NCI-H1092 (cell line): ENCODE results near the gene AFG1L.
"Not testable (repeated sequence)": the region's sequence is repeated elsewhere in the genome, so short reads cannot be mapped to it uniquely, and the experiment has no call there.

Experiments
- DNase-seq: peaks from one replicate; lab custom pipeline; 2025; lab: John Stamatoyannopoulos, UW

AFG1L gene

DNA sequence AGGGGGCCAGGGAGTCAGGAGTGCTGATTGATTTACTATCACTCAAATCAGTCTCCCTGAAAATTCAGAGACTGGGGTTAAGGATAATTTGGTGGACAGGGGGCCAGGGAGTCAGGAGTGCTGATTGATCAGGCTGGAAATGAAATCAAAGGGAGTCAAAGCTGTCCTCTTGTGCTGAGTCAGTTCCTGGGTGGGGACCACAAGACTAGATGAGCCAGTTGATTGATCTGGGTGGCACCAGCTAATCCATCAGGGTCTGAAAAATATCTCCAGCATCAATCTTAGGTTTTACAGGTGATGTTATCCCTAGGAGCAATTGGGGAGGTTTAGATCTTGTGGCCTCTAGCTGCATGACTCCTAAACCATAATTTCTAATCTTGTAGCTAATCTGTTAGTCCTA lies 6.1 kb upstream of the AFG1L start:
- no peak for DNase-seq

GRCh38 chr6:108291091-108291490 lies 3.8 kb upstream of the AFG1L start:
- DNase-seq: no peak

DNA sequence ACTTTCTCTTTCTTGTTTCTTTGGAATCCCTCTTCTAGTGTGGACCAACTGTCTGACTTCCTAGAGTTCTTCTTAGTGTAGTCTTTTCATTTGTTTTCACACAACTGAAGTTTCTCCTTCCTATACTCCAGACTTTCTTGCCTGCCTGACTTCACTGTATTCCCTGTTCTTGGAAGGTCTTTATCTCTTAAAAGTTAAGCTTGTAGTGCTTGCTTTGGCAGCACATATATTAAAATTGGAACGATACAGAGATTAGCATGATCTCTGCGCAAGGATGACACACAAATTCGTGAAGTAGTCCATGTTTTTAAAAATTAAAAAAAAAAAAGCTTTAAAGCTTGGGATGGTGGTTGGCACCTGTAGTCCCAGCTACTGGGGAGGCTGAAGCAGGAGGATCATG lies 2.3 kb upstream of the AFG1L start:
- DNase-seq: not testable (repeated sequence)

GRCh38 chr6:108293527-108294296 lies 1.1 kb upstream of the AFG1L start:
- DNase-seq: no peak

DNA sequence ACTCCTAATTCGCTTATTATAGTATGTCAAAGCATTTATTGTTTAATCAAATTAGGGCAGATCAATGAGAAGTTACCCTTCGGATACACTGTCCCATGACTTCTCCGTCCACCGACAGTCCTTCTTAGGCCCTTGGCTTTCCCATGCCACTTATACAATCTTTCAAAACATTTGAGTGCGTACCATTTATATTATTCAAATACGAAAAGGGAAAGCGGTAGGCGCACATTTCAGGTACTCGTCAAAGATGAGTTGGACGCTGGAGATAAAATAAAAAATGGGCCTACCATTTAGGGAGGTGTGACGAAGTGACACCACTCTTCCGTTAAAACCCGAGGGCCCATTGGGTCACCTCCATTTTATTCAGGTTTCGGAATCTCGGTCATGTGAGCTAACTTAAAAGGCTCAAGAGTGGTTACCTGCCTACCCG lies 542 bp upstream of the AFG1L start:
- DNase-seq: no peak

GRCh38 chr6:108295676-108296075 lies 822 bp downstream of the AFG1L start:
- DNase-seq: no peak

DNA sequence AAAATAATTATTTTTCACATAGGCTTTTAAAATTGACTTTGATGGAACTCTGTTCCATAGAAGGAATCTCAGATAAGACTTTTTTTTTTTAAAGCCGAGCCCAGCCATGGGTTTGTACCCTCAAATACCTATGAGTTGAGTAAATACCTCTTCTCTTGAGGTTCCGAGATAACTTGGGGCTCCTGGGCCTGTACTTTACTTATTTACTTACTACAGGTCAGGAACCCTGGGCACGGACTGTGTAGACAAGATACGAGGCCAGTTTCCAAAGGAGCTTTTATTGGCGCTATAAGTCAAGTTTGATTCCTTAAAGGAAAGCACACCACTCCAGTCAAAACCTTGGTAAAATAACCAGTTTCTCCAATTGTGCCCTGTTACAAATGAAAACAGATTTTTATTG lies 7.5 kb downstream of the AFG1L start:
- DNase-seq: no peak

GRCh38 chr6:108304646-108305045 lies 9.8 kb downstream of the AFG1L start:
- no peak for DNase-seq

- not testable (repeated sequence) for DNase-seq
Measured at GRCh38 chr6:108308641-108309040, 13.8 kb downstream of the AFG1L start.

- no peak for DNase-seq
Measured at GRCh38 chr6:108309844-108310243, 15.0 kb downstream of the AFG1L start.

- DNase-seq: no peak
Measured at GRCh38 chr6:108312605-108313004, 17.8 kb downstream of the AFG1L start.

- no peak for DNase-seq
Measured at GRCh38 chr6:108321253-108321747, 26.4 kb downstream of the AFG1L start.

DNA sequence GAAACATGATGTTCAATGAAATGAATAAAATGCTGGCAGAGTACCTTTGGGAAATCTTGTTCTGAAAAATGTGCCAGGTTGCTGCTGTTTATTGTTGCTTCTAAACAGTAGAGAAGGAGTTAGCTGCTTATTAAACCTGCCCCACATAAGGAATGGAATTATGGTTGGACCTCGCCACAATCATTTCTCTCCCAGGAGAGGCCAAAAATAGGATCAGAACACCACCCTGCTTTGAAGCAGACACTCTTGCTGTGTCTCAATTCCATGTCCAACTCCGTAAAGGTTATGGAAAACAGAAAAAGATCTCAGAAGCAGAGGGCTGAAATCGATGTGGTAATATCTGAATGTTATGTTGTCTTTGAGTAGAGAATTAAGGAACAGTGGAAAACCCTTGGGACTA lies 27.9 kb downstream of the AFG1L start:
- DNase-seq: no peak

DNA sequence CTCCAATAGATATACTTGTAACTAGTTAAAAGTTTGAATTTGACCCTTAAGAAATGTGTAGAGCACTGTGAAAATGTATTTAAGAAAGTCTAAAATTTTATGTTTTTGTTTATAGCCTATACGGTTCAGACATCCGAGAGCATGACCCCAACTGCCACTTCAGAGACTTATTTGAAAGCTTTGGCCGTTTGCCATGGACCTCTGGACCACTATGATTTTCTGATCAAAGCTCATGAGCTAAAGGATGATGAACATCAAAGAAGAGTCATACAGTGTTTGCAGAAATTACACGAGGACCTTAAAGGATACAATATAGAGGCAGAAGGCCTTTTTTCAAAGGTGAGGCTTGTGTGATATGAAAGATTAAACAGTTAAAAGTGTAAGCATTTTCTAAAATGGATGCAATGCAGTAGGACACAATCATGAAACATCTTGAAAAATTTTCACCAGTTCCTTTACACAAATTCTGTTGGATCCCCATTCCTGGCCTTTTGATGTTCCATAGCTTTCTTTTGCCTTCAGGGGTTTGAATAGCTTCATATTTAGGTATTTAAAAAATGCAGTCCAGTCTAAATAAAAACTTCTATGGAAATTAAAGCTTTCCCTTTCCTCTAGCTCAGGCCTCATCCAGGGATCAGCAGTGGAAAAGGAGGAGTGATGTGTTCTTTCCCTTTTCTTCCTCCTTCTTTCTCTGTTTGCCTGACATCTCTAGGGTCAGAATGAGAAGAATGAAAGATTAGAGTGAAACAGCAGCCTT lies 29.0 kb downstream of the AFG1L start:
- no peak for DNase-seq

DNA sequence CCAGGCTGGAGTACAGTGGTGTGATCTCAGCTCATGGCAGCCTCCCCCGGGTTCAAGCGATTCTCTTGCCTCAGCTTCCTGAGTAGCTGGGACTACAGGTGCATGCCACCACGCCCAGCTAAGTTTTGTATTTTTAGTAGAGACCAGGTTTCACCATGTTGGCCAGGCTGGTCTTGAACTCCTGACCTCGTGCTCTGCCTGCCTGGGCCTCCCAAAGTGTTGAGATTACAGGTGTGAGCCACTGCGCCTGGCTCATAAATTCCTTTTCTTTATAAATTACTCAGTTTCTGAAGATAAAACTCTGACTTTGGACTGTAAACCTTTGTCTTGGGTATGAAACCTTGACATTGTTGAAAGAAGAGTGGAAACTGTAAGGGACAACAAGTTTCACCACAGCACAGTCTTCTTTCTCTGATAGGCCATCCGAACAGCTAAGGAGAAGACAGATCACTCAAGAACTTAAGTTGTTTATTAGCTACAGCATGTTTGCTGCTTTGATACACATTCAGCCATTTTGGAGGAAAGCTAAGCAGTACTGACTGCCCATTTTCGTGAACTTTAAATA lies 35.4 kb downstream of the AFG1L start:
- DNase-seq: not testable (repeated sequence)

DNA sequence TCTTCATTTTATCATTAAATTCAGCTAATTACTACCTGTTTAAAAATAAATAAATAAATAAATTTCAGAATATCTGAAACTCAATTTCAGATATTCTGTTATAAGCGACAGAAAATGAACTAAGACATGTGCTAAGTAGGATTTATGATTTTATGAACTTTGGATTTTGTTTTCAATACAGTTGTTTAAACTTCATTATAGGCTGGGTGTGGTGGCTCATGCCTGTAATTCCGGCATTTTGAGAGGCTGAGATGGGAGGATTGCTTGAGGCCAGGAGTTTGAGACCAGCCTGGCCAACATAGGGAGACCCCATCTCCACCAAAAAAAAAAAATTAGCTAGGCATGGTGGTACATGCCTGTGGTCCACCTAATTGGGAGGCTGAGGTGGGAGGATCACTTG lies 36.0 kb downstream of the AFG1L start:
- DNase-seq: no peak

GRCh38 chr6:108331982-108332381 lies 37.1 kb downstream of the AFG1L start:
- DNase-seq: no peak

GRCh38 chr6:108336971-108337370 lies 42.1 kb downstream of the AFG1L start:
- no peak for DNase-seq

GRCh38 chr6:108337721-108338120 lies 42.9 kb downstream of the AFG1L start:
- no peak for DNase-seq

- DNase-seq: no peak
Measured at GRCh38 chr6:108341372-108341771, 46.5 kb downstream of the AFG1L start.

DNA sequence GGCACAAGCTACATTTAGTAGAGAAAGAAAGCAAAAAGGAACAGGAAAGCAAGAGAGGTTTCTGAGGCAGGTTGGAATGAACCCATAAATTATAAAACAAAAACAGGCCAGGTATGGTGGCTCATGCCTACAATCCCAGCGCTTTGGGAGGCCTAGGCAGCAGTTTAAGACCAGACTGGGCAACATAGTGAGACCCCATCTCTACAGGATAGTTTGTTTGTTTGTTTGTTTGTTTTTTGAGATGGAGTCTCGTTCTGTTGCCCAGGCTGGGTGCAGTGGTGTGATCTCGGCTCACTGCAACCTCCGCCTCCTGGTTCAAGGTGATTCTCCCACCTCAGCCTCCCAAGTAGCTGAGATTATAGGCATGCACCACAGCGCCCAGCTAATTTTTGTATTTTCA lies 49.0 kb downstream of the AFG1L start:
- no peak for DNase-seq

DNA sequence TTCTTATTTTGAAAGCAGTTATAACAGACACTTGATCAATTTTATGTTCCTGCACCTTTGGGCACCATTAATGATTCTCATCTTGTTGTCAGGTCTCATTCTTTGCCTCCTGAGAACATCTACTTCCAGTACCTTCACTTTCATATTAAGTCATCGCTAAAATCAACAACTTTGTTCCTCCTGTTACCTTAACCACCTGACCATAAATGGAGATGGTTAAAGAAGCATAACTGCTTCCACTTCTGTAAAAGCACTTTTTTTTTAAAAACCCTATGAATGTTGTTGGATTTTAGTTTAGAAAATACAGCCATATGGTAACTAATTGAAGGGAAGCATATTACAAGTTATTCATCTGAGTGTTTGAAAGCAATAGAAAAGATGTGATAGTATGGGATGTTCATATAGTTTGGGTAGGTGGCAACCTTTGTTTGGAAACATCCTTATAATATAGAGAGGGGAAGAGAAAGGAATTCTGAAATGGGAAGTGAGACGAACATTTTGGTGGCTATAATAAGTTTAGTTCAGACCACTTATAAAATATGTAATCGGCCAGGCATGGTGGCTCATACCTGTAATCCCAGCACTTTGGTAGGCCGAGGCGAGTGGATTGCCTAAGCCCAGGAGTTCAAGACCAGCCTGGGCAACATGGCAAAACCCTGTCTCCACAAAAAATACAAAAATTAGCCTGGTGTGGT lies 53.9 kb downstream of the AFG1L start:
- no peak for DNase-seq
